Astrocyte of the spinal cord (primary cell): Measurements from ENCODE around the gene IQSEC2.
A peak's percentile ranks its signal among the peaks of the same experiment; 100 is the strongest.

ENCODE experiments used
- DNase-seq: peaks from one replicate; pipeline ENCODE4 v3.0.0; 2011; ENCODE audit warnings: low read depth, low spot score
- H3K4me3 ChIP-seq: 2 replicates; pipeline ENCODE4 v1.5.1; 2011; ENCODE audit warnings: low read depth, mild to moderate bottlenecking, low read length, moderate library complexity
- CTCF ChIP-seq: IDR thresholded peaks from 2 replicates; pipeline ENCODE4 v1.5.1; 2012; ENCODE audit warnings: low read depth, mild to moderate bottlenecking, low read length, inconsistent platforms
- in situ Hi-C: cut with HindIII; loops from 2 replicates; pipeline ENCODE4 v1.10.0; 2017; ENCODE audit warnings: low sequenced_read_pairs

IQSEC2 gene

GRCh38 chrX:53230116-53230515 is 51.3 kb downstream of the IQSEC2 start:
- DNase-seq: no peak
- H3K4me3 ChIP-seq: no peak overlapping the region
- in situ Hi-C loops: no loop called here
- no peak for TF ChIP-seq CTCF

- no peak for TF ChIP-seq CTCF
- DNase-seq: no peak
- no peak overlapping the region for H3K4me3 ChIP-seq
- in situ Hi-C loops: no loop called here
These were observed 54.1 kb downstream of the IQSEC2 start for GRCh38 chrX:53227224-53227765.

- peak; percentile 97 for DNase-seq
- in situ Hi-C loops: no loop called here
- no peak for TF ChIP-seq CTCF
- peak within 1 kb of the TSS; percentile 99 for H3K4me3 ChIP-seq
These were observed 56.3 kb downstream of the IQSEC2 start, which contains the start of gene KDM5C for GRCh38 chrX:53224860-53225797. TSS of gene KDM5C (minus strand) at chrX:53225207. CDS start at chrX:53224889, 318 bp downstream.

GRCh38 chrX:53223955-53224859 is 57.2 kb downstream of the IQSEC2 start:
- no peak for TF ChIP-seq CTCF
- peak overlapping the region; percentile 99 for H3K4me3 ChIP-seq
- peak; percentile 70 for DNase-seq
- in situ Hi-C loops: no loop called here

- DNase-seq: no peak
- peak overlapping the region; percentile 99 for H3K4me3 ChIP-seq
- in situ Hi-C loops: no loop called here
- no peak for TF ChIP-seq CTCF
These were observed 58.2 kb downstream of the IQSEC2 start for GRCh38 chrX:53223068-53223693.
